Tibial nerve (tissue), 4 donors: ENCODE results near the gene KIAA1217. TPM values are rescaled to one million over a fixed set of nuclear protein-coding genes. Genes with fewer than 3 reads are reported as not detected.

ENCODE experiments used
- DNase-seq, 2 donors: peaks; one replicate each; pipeline ENCODE4 v3.0.0-alpha.2; 2019; ENCODE audit warnings: low spot score in 2 of 2
- H3K27ac ChIP-seq, 4 donors: fragments of 200-600 bp; sonication (generic) in 3 of 4; one replicate each; pipeline ENCODE4 v1.5.1; 2017 to 2019; ENCODE audit warnings: mild to moderate bottlenecking in 1 of 4
- H3K27me3 ChIP-seq, 2 donors: fragments of 200-600 bp; sonication (generic) in 1 of 2; one replicate each; pipeline versions ENCODE4 v1.5.1 to v1.6.0; 2017 to 2019
- H3K36me3 ChIP-seq, 3 donors: fragments of 200-600 bp; sonication (generic); one replicate each; pipeline ENCODE4 v1.5.1; 2018 to 2019
- H3K4me1 ChIP-seq, 4 donors: fragments of 200-600 bp; sonication (generic) in 3 of 4; one replicate each; pipeline ENCODE4 v1.5.1; 2017 to 2019
- H3K4me3 ChIP-seq, 4 donors: fragments of 200-600 bp; sonication (generic) in 3 of 4; one replicate each; pipeline ENCODE4 v1.5.1; 2017 to 2019; ENCODE audit warnings: mild to moderate bottlenecking in 1 of 4, moderate library complexity in 1 of 4
- H3K9me3 ChIP-seq, 4 donors: fragments of 200-600 bp; sonication (generic) in 3 of 4; one replicate each; pipeline ENCODE4 v1.5.1; 2017 to 2019
- EP300 ChIP-seq, 2 donors: sonication (generic); formaldehyde crosslinking; IDR thresholded peaks; one replicate each; pipeline ENCODE4 v1.6.1; 2017; ENCODE audit warnings: antibody characterized with exemption in 2 of 2, mild to moderate bottlenecking in 1 of 2
- POLR2A ChIP-seq, 2 donors: fragments of 450-650 bp; IDR thresholded peaks; one replicate each; pipeline ENCODE4 v1.6.1; 2017; ENCODE audit warnings: antibody characterized with exemption in 2 of 2, mild to moderate bottlenecking in 2 of 2, moderate library complexity in 2 of 2
- WGBS, 2 donors: methylation state at CpG; one replicate each; pipeline ENCODE4 v1.1.5; 2018; 5-methylcytosine and 5-hydroxymethylcytosine counted together
- total RNA-seq, 4 donors: library from RNA; depleted of rRNA; stranded (reverse); fragments of >200 nt; gene quantifications; one replicate each; pipeline ENCODE4 v1.1.0, GENCODE V29; 2016
- TF ChIP-seq, protein P1 (sequence below), 5 experiments: fragments of 200-600 bp in 3 of 5; fragments of 450-650 bp in 2 of 5; sonication (generic) in 3 of 5; IDR thresholded peaks; one replicate each; pipeline ENCODE4 v1.5.1; 2016 to 2019; ENCODE audit warnings: antibody characterized with exemption in 5 of 5, mild to moderate bottlenecking in 3 of 5, moderate library complexity in 2 of 5

KIAA1217 gene
- total RNA-seq, 4 donors from 2014 or later, result 38.5 to 88.1 (median 58.3) TPM

DNA sequence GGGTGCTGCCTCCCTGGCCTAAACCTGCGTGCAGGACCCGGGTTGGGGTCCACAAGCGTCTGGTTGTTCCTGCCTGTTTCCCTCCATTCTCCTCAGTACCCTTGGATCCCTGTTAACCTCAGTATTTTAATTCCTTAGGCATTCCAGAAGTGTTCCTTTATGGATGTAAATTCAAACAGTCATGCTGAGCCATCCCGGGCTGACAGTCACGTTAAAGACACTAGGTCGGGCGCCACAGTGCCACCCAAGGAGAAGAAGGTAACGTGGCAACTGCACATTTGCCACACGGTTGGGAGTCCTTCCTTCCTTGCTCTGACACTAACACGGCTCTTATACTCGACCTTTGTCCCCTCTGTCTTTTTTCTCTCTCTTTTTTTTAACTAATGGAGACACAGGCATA, 327.7 kb downstream of the KIAA1217 start:
- H3K4me3 ChIP-seq, result no peak overlapping the region
- H3K27ac ChIP-seq, result no peak overlapping the region
- 82 to 83% methylated on average over 11 of the region's 11 CpGs for WGBS, 2 donors
- H3K27me3 ChIP-seq, result no peaks in the 10 kb centered on the region
- H3K36me3 ChIP-seq, result peaks cover 0 to 99% (median 0%) of the 10 kb centered on the region in 3 donors
- no peak for DNase-seq
- TF ChIP-seq EP300 (IDR thresholded peaks at IDR 0.05) (no peak), POLR2A (IDR thresholded peaks at IDR 0.05) (no peak)
- TF ChIP-seq, protein P1, sequence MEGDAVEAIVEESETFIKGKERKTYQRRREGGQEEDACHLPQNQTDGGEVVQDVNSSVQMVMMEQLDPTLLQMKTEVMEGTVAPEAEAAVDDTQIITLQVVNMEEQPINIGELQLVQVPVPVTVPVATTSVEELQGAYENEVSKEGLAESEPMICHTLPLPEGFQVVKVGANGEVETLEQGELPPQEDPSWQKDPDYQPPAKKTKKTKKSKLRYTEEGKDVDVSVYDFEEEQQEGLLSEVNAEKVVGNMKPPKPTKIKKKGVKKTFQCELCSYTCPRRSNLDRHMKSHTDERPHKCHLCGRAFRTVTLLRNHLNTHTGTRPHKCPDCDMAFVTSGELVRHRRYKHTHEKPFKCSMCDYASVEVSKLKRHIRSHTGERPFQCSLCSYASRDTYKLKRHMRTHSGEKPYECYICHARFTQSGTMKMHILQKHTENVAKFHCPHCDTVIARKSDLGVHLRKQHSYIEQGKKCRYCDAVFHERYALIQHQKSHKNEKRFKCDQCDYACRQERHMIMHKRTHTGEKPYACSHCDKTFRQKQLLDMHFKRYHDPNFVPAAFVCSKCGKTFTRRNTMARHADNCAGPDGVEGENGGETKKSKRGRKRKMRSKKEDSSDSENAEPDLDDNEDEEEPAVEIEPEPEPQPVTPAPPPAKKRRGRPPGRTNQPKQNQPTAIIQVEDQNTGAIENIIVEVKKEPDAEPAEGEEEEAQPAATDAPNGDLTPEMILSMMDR (IDR thresholded peaks at IDR 0.05), result no peak
- H3K9me3 ChIP-seq, result no peaks in the 10 kb centered on the region
- H3K4me1 ChIP-seq, result no peaks in the 10 kb centered on the region

DNA sequence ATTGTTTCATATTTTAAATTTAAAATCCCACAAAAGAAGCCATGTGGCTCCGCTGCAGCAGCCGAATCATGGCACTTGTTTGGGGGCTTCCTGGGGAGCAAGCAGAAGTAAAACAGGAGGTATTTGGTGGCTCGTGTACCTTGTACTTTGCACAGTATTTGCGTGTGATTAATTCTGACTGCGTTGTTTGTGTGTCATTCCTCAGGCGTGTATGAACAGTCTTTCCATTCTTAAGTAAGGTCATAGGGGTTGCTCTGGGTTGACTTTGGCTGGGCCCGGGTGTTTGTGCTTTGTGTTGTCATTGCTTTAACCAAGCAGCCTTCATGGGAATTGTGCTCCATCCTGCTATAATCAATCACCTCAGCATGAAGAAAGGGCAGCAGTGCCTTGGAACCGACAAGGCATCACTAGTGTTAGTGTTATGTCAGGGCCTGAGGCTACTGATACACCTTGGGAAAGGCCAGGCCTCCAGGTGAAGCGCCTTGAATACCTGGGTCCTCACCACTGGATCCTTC, 332.4 kb downstream of the KIAA1217 start:
- TF ChIP-seq POLR2A (IDR thresholded peaks at IDR 0.05), result no peak
- TF ChIP-seq, protein P1 (IDR thresholded peaks at IDR 0.05), result no peak
- TF ChIP-seq EP300 (IDR thresholded peaks at IDR 0.05), result no peak
- no peak for DNase-seq
- Histone ChIP-seq H3K27ac (no peak overlapping the region), H3K4me3 (no peak overlapping the region), H3K9me3 (no peaks in the 10 kb centered on the region), H3K27me3 (no peaks in the 10 kb centered on the region), H3K36me3 (peaks cover 0 to 99% (median 0%) of the 10 kb centered on the region in 3 donors), H3K4me1 (no peaks in the 10 kb centered on the region)
- WGBS, 2 donors, result 57 to 71% methylated on average over 9 of the region's 9 CpGs

- Histone ChIP-seq H3K27ac (no peak overlapping the region), H3K9me3 (no peaks in the 10 kb centered on the region), H3K4me1 (no peaks in the 10 kb centered on the region), H3K36me3 (peaks cover 0 to 89% (median 0%) of the 10 kb centered on the region in 3 donors), H3K4me3 (no peak overlapping the region), H3K27me3 (no peaks in the 10 kb centered on the region)
- DNase-seq, result no peak
- WGBS, 2 donors, result 89 to 90% methylated on average over 14 of the region's 14 CpGs
- TF ChIP-seq POLR2A (IDR thresholded peaks at IDR 0.05) (no peak), EP300 (IDR thresholded peaks at IDR 0.05) (no peak)
- TF ChIP-seq, protein P1 (IDR thresholded peaks at IDR 0.05), result no peak
Measured at GRCh38 chr10:24542314-24543270, 333.7 kb downstream of the KIAA1217 start.

DNA sequence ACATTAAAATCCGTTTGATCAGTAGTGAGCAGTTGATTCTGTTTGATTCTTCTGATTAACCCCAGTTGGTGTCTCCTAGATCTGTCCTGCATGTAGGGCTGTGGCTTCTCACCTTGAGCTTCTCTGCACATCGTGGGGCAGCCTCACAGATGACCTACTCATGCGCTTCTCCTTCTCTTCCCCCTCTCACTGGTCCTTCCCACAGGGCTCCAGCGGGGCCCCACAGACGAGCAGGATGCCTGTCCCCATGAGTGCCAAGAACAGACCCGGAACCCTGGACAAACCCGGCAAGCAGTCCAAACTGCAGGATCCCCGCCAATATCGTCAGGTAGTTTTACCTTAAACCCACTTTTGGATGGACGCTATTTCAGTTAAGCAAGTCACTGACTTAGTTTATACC, 335.8 kb downstream of the KIAA1217 start:
- H3K27ac ChIP-seq, result no peak overlapping the region
- H3K9me3 ChIP-seq, result no peaks in the 10 kb centered on the region
- TF ChIP-seq POLR2A (IDR thresholded peaks at IDR 0.05) (no peak), EP300 (IDR thresholded peaks at IDR 0.05) (no peak)
- TF ChIP-seq, protein P1 (IDR thresholded peaks at IDR 0.05), result no peak
- peaks cover 0 to 78% (median 0%) of the 10 kb centered on the region in 3 donors for H3K36me3 ChIP-seq
- 93% methylated on average over 10 of the region's 10 CpGs for WGBS, 2 donors
- DNase-seq, result no peak
- H3K4me3 ChIP-seq, result no peak overlapping the region
- H3K4me1 ChIP-seq, result no peaks in the 10 kb centered on the region
- no peaks in the 10 kb centered on the region for H3K27me3 ChIP-seq

DNA sequence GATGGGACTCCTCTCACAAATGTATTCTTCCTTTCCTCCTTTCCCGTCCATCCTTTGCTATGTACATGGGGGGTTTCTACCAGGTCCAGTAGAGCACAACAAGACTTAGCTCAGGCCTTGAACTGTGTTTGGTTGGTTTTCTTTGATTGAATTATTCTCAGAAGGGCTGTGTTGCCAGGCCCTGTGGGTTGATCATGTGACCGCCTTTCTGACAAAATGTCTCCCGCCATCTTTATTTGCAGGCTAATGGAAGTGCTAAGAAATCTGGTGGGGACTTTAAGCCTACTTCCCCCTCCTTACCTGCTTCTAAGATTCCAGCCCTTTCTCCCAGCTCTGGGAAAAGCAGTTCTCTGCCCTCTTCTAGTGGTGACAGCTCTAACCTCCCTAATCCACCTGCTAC, 336.6 kb downstream of the KIAA1217 start:
- Histone ChIP-seq H3K27ac (no peak overlapping the region), H3K9me3 (no peaks in the 10 kb centered on the region), H3K36me3 (peaks cover 0 to 70% (median 0%) of the 10 kb centered on the region in 3 donors), H3K27me3 (no peaks in the 10 kb centered on the region), H3K4me3 (no peak overlapping the region), H3K4me1 (no peaks in the 10 kb centered on the region)
- 94 to 95% methylated on average over 3 of the region's 3 CpGs for WGBS, 2 donors
- TF ChIP-seq, protein P1 (IDR thresholded peaks at IDR 0.05), result no peak
- DNase-seq, result no peak
